Fibroblast of pulmonary artery (primary cell): ENCODE data around the gene ASTN2.

Experiments
- DNase-seq: peaks from one replicate; pipeline ENCODE4 v3.0.0-alpha.2; 2010; ENCODE audit warnings: low read depth
- H3K4me3 ChIP-seq: replicated peaks from 2 replicates; pipeline ENCODE4 v1.5.1; 2011; ENCODE audit warnings: low read depth, mild to moderate bottlenecking, control low read depth, low read length, moderate library complexity
- CTCF ChIP-seq: IDR thresholded peaks from 2 replicates; pipeline ENCODE4 v1.5.1; 2011; ENCODE audit warnings: mild to moderate bottlenecking, control low read depth, low read length, inconsistent platforms; ENCODE audit errors: missing control alignments

Gene ASTN2

DNA sequence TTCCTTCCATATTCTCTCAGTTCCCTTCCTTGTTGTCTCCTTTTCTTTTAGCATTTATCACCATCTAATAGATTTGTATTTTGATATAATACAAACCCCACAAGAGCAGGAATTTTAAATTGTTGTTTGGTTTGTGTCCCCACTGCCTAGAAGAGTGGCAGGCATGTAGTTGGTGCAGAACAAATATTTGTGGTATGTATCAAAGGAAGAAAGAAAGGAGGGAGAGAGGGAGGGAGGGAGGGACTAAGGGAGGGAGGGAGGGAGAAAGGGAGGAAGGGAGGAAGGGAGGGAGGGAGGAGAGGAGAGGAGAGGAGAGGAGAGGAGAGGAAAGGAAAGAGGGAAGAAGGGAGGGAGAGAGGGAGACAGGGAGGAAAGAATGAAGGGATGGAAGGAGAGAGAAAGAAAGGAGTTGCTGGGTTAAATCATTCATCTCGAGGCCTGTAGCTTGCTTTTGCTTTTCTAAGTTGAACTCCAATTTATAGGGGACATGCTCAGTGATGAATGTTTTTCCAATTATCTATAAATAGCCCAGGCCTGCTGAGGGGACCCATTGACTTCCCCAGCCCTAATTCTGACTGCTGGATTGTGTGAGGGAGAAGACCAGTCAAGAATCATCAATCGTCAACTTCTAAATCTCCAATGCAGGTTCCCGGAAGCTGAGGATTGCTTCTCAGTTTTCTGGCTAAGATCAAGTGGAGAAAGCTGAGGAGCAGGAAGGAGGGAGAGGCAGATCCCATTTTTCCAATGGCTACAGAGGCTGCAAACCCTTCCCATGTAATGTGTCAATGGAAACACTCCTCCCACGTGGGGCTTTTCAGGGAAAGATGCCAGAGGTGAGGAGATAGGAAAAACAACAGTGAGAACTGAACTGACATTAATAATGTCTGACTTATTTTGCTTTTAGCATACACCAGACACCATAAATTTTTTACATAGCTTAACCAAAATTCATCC lies 320.7 kb downstream of the ASTN2 start:
- TF ChIP-seq CTCF = no peak
- peak; percentile 44 for DNase-seq
- H3K4me3 ChIP-seq = no peak overlapping the region

GRCh38 chr9:117092582-117092981 lies 322.3 kb downstream of the ASTN2 start:
- TF ChIP-seq CTCF = no peak
- H3K4me3 ChIP-seq = no peak overlapping the region
- peak; percentile 42 for DNase-seq

GRCh38 chr9:117091529-117091928 lies 323.3 kb downstream of the ASTN2 start:
- no peak for DNase-seq
- no peak overlapping the region for H3K4me3 ChIP-seq
- no peak for TF ChIP-seq CTCF

DNA sequence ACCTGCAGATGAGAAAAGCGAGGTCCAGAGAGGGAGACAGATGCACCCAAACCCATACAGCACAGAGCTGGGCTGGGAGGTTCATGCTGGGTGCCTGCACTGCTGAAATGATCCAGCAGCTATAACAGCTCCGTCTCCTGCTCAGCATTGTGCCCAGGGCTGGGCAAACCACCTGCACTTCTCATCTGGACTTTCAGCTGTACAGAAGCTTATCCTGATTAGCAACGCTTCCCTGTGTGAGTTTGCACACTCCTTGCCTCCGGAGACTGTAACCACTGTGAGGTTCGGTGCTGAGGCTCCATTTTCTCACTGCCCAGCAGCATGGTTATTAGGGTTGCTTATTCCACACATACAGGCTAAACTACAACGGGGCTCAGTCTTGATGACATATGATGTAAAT lies 326.1 kb downstream of the ASTN2 start:
- DNase-seq = no peak
- no peak for TF ChIP-seq CTCF

GRCh38 chr9:117088140-117088539 lies 326.7 kb downstream of the ASTN2 start:
- no peak for TF ChIP-seq CTCF
- H3K4me3 ChIP-seq = no peak overlapping the region
- no peak for DNase-seq

More for the DNA sequence above, 326.1 kb downstream of the ASTN2 start:
- H3K4me3 ChIP-seq = no peak overlapping the region

DNA sequence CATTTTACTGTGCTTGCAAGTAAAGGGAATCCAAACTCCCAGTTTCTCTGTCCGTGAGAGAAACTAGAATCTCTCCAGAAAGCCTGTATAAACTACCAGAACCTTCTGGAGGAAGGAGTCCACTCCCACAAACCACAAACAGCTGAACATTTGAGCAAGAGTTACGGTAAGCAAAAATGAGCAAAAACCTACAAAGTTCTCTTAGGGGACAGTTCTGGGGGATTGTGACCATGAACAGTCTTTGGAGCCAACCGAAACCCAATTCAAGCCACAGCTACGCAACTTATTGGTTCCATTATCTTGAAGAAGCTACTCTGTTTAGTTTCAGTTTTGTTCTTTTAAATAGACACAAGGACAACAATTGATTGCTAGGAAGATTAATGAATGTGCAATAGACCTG lies 330.6 kb downstream of the ASTN2 start:
- no peak for TF ChIP-seq CTCF
- H3K4me3 ChIP-seq = no peak overlapping the region
- no peak for DNase-seq

DNA sequence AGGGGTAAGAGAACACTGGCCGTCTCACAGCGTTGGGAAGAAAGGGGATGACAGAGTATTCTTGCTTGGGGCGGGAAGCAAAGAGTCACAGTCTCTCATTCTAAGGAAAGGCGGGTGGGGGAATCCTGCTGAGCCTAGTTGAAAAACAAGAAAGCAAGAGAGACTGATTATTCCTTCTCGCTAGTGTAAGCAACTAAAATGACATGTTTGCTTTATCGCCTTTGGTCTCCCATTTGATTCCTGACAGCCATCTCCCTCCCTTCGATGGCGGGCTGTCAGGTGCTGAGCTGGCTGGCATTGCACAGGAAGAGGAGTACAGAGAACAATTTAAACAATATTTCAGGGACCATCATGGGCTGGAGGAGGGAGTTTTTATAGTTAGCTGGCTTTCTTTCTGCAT lies 331.3 kb downstream of the ASTN2 start:
- DNase-seq = no peak
- H3K4me3 ChIP-seq = no peak overlapping the region
- no peak for TF ChIP-seq CTCF
